ENCODE results near the gene ZDHHC11B. TPM values are rescaled to one million over a fixed set of nuclear protein-coding genes. Genes with fewer than 3 reads are reported as not detected.
"Not testable (repeated sequence)": the region's sequence is repeated elsewhere in the genome, so short reads cannot be mapped to it uniquely, and the experiment has no call there.

The ZDHHC11B gene
- total RNA-seq, 1 donor, result not detected

GRCh38 chr5:801472-801871, 16.9 kb upstream of the ZDHHC11B start:
- no peak for DNase-seq (ENCODE audit: low read depth)

GRCh38 chr5:801055-801454, 16.5 kb upstream of the ZDHHC11B start:
- H3K4me3 ChIP-seq (ENCODE audit: low read depth, low read length), result not testable (repeated sequence)
- DNase-seq (ENCODE audit: low read depth), result peak; percentile 19

More at GRCh38 chr5:801472-801871, 16.9 kb upstream of the ZDHHC11B start:
- no peak overlapping the region for H3K4me3 ChIP-seq (ENCODE audit: low read depth, low read length)
- TF ChIP-seq CTCF (IDR thresholded peaks at IDR 0.05; ENCODE audit: insufficient read depth, low read depth, low read length), result no peak

GRCh38 chr5:798505-799138, 14.1 kb upstream of the ZDHHC11B start:
- H3K4me3 ChIP-seq (ENCODE audit: low read depth, low read length); DNase-seq (ENCODE audit: low read depth): not testable (repeated sequence)

GRCh38 chr5:797986-798385, 13.5 kb upstream of the ZDHHC11B start:
- H3K4me3 ChIP-seq (ENCODE audit: low read depth, low read length); DNase-seq (ENCODE audit: low read depth): not testable (repeated sequence)

GRCh38 chr5:795873-796272, 11.3 kb upstream of the ZDHHC11B start:
- DNase-seq (ENCODE audit: low read depth); H3K4me3 ChIP-seq (ENCODE audit: low read depth, low read length): not testable (repeated sequence)

- DNase-seq (ENCODE audit: low read depth); H3K4me3 ChIP-seq (ENCODE audit: low read depth, low read length): not testable (repeated sequence)
Measured at GRCh38 chr5:794948-795347, 10.4 kb upstream of the ZDHHC11B start.

GRCh38 chr5:788703-789102, 4.2 kb upstream of the ZDHHC11B start:
- not testable (repeated sequence) for H3K4me3 ChIP-seq (ENCODE audit: low read depth, low read length); DNase-seq (ENCODE audit: low read depth)

- not testable (repeated sequence) for H3K4me3 ChIP-seq (ENCODE audit: low read depth, low read length); DNase-seq (ENCODE audit: low read depth)
Measured at GRCh38 chr5:787857-788233, 3.3 kb upstream of the ZDHHC11B start.

GRCh38 chr5:787224-787856, 2.8 kb upstream of the ZDHHC11B start:
- not testable (repeated sequence) for DNase-seq (ENCODE audit: low read depth); H3K4me3 ChIP-seq (ENCODE audit: low read depth, low read length)

GRCh38 chr5:785181-785705, 714 bp upstream of the ZDHHC11B start:
- not testable (repeated sequence) for DNase-seq (ENCODE audit: low read depth)
- peak overlapping the region; percentile 61 for H3K4me3 ChIP-seq (ENCODE audit: low read depth, low read length)

- peak overlapping the region; percentile 41 for H3K4me3 ChIP-seq (ENCODE audit: low read depth, low read length)
- DNase-seq (ENCODE audit: low read depth), result not testable (repeated sequence)
Measured at GRCh38 chr5:783881-784427, 575 bp downstream of the ZDHHC11B start.

- not testable (repeated sequence) for DNase-seq (ENCODE audit: low read depth); H3K4me3 ChIP-seq (ENCODE audit: low read depth, low read length)
Measured at GRCh38 chr5:783049-783802, 1.3 kb downstream of the ZDHHC11B start.

- DNase-seq (ENCODE audit: low read depth); H3K4me3 ChIP-seq (ENCODE audit: low read depth, low read length): not testable (repeated sequence)
Measured at GRCh38 chr5:782356-782755, 2.2 kb downstream of the ZDHHC11B start.

GRCh38 chr5:780571-780970, 4.0 kb downstream of the ZDHHC11B start:
- DNase-seq (ENCODE audit: low read depth); H3K4me3 ChIP-seq (ENCODE audit: low read depth, low read length): not testable (repeated sequence)

GRCh38 chr5:778967-779366, 5.6 kb downstream of the ZDHHC11B start:
- H3K4me3 ChIP-seq (ENCODE audit: low read depth, low read length); DNase-seq (ENCODE audit: low read depth): not testable (repeated sequence)

- not testable (repeated sequence) for DNase-seq (ENCODE audit: low read depth); H3K4me3 ChIP-seq (ENCODE audit: low read depth, low read length)
Measured at GRCh38 chr5:778421-778820, 6.1 kb downstream of the ZDHHC11B start.

Data from fibroblast of villous mesenchyme (primary cell).